HEK293 (cell line): ENCODE data around the gene PRIMA1.

Experiments used
- CTCF ChIP-seq: fragments of 450-650 bp; formaldehyde crosslinking; IDR thresholded peaks from 2 replicates; pipeline ENCODE4 v1.5.1; 2016; ENCODE audit warnings: missing biosample characterization, missing genetic modification characterization
- ELK4 ChIP-seq: IDR thresholded peaks from 2 replicates; pipeline ENCODE4 v1.6.1; 2011; ENCODE audit warnings: mild to moderate bottlenecking, low read depth, low read length, borderline replicate concordance
- PBX3 ChIP-seq: sonication (generic); formaldehyde crosslinking; IDR thresholded peaks from 2 replicates; pipeline ENCODE4 v1.8.1; 2022; ENCODE audit warnings: mild to moderate bottlenecking, moderate library complexity, missing genetic modification reagents
- REST ChIP-seq: fragments of 450-650 bp; formaldehyde crosslinking; IDR thresholded peaks from 2 replicates; pipeline ENCODE4 v1.5.1; 2016; ENCODE audit warnings: missing biosample characterization, missing genetic modification characterization
- ZBTB20 ChIP-seq: fragments of 450-650 bp; formaldehyde crosslinking; IDR thresholded peaks from 2 replicates; pipeline ENCODE4 v1.5.1; 2016; ENCODE audit warnings: missing biosample characterization, missing genetic modification characterization
- ZFP3 ChIP-seq: fragments of 450-650 bp; formaldehyde crosslinking; IDR thresholded peaks from 2 replicates; pipeline ENCODE4 v1.5.1; 2016; ENCODE audit warnings: low read depth, missing biosample characterization, missing genetic modification characterization
- ZFP69B ChIP-seq: fragments of 450-650 bp; formaldehyde crosslinking; IDR thresholded peaks from 2 replicates; pipeline ENCODE4 v1.5.1; 2016; ENCODE audit warnings: missing biosample characterization, missing genetic modification characterization
- ZNF302 ChIP-seq: fragments of 450-650 bp; formaldehyde crosslinking; IDR thresholded peaks from 2 replicates; pipeline ENCODE4 v1.5.1; 2016; ENCODE audit warnings: missing biosample characterization, missing genetic modification characterization, low read depth
- ZNF426 ChIP-seq: fragments of 450-650 bp; formaldehyde crosslinking; IDR thresholded peaks from 2 replicates; pipeline ENCODE4 v1.5.1; 2017; ENCODE audit warnings: missing biosample characterization, missing genetic modification characterization, mild to moderate bottlenecking, inconsistent platforms, moderate library complexity
- ZNF501 ChIP-seq: fragments of 450-650 bp; formaldehyde crosslinking; IDR thresholded peaks from 2 replicates; pipeline ENCODE4 v1.5.1; 2016; ENCODE audit warnings: missing biosample characterization, missing genetic modification characterization
- ZNF639 ChIP-seq: fragments of 450-650 bp; formaldehyde crosslinking; IDR thresholded peaks from 2 replicates; pipeline ENCODE4 v1.5.1; 2016; ENCODE audit warnings: missing biosample characterization, missing genetic modification characterization
- ZNF830 ChIP-seq: fragments of 450-650 bp; IDR thresholded peaks from 2 replicates; pipeline ENCODE4 v1.5.0; 2018; ENCODE audit warnings: missing biosample characterization, missing genetic modification characterization, low read depth, mild to moderate bottlenecking, moderate library complexity

GRCh38 chr14:93818857-93819256 is 30.6 kb upstream of the PRIMA1 start:
- TF ChIP-seq ZFP3 (no peak), ZFP69B (tag by site-specific recombination) (no peak), ZBTB20 (tag by site-specific recombination) (no peak), CTCF (tag by site-specific recombination) (no peak), ZNF501 (no peak), ELK4 (no peak), ZNF426 (tag by site-specific recombination) (no peak), REST (tag by site-specific recombination) (no peak), ZNF302 (tag by site-specific recombination) (no peak), ZNF830 (no peak), ZNF639 (tag by site-specific recombination) (no peak), PBX3 (no peak)
